Measurements from ENCODE around the gene ZFYVE27. TPM values are rescaled to one million over a fixed set of nuclear protein-coding genes. Genes with fewer than 3 reads are reported as not detected.
"Not testable (repeated sequence)": the region's sequence is repeated elsewhere in the genome, so short reads cannot be mapped to it uniquely, and the experiment has no call there.

Gene ZFYVE27
- 12.5 TPM for polyA plus RNA-seq (2013, experiment 1 of 2)
- 10.3 TPM for polyA plus RNA-seq (2013, experiment 2 of 2)

GRCh38 chr10:97736902-97737769 is at the start of gene ZFYVE27:
Gene ZFYVE27 (plus strand): TSS chr10:97737128. CDS start chr10:97738478, 1,350 bp downstream.
- H3K4me3 ChIP-seq (ENCODE audit: low read length) = peak within 1 kb of the TSS; percentile 77
- peak within 1 kb of the TSS; percentile 82 for H3K27ac ChIP-seq (ENCODE audit: low read depth, low read length)
- H3K9me3 ChIP-seq (ENCODE audit: insufficient read depth, low read depth, low read length) = peaks cover 11% of the 10 kb centered on the region
- peak within 1 kb of the TSS; percentile 75 for H3K9ac ChIP-seq (ENCODE audit: low read depth, low read length)
- H3K27me3 ChIP-seq (ENCODE audit: insufficient read depth, low read length) = peaks cover 25% of the 10 kb centered on the region
- H3K36me3 ChIP-seq (ENCODE audit: insufficient read depth, low read length) = peaks cover 33% of the 10 kb centered on the region
- WGBS = under 1% methylated on average over 72 of the region's 72 CpGs
- peaks cover 4% of the 10 kb centered on the region; the same call in 1 of the 2 replicates for H3K4me1 ChIP-seq (ENCODE audit: insufficient read depth, low read length)

- Histone ChIP-seq H3K36me3 (ENCODE audit: insufficient read depth, low read length) (no peaks in the 10 kb centered on the region), H3K4me3 (ENCODE audit: low read length) (peak overlapping the region; percentile 51), H3K4me1 (ENCODE audit: insufficient read depth, low read length) (peaks cover 9% of the 10 kb centered on the region; the same call in 1 of the 2 replicates), H3K27ac (ENCODE audit: low read depth, low read length) (peak overlapping the region; percentile 80), H3K9me3 (ENCODE audit: insufficient read depth, low read depth, low read length) (no peaks in the 10 kb centered on the region), H3K9ac (ENCODE audit: low read depth, low read length) (peak overlapping the region; percentile 74), H3K27me3 (ENCODE audit: insufficient read depth, low read length) (no peaks in the 10 kb centered on the region)
- 84% methylated on average over 14 of the region's 14 CpGs for WGBS
These were observed 48.8 kb upstream of the ZFYVE27 start for GRCh38 chr10:97687785-97688781.

GRCh38 chr10:97689559-97690020 is 47.3 kb upstream of the ZFYVE27 start:
- Histone ChIP-seq H3K27ac (ENCODE audit: low read depth, low read length) (no peak overlapping the region), H3K9me3 (ENCODE audit: insufficient read depth, low read depth, low read length) (no peaks in the 10 kb centered on the region), H3K9ac (ENCODE audit: low read depth, low read length) (no peak overlapping the region), H3K27me3 (ENCODE audit: insufficient read depth, low read length) (no peaks in the 10 kb centered on the region), H3K4me1 (ENCODE audit: insufficient read depth, low read length) (peaks cover 9% of the 10 kb centered on the region; the same call in 1 of the 2 replicates), H3K36me3 (ENCODE audit: insufficient read depth, low read length) (no peaks in the 10 kb centered on the region), H3K4me3 (ENCODE audit: low read length) (no peak overlapping the region)
- 90% methylated on average over 5 of the region's 5 CpGs for WGBS

- no peaks in the 10 kb centered on the region for H3K9me3 ChIP-seq (ENCODE audit: insufficient read depth, low read depth, low read length)
- peaks cover 9% of the 10 kb centered on the region; the same call in 1 of the 2 replicates for H3K4me1 ChIP-seq (ENCODE audit: insufficient read depth, low read length)
- 97% methylated on average over 3 of the region's 3 CpGs for WGBS
- no peaks in the 10 kb centered on the region for H3K27me3 ChIP-seq (ENCODE audit: insufficient read depth, low read length)
- H3K4me3 ChIP-seq (ENCODE audit: low read length) = no peak overlapping the region
- no peak overlapping the region for H3K27ac ChIP-seq (ENCODE audit: low read depth, low read length)
- no peaks in the 10 kb centered on the region for H3K36me3 ChIP-seq (ENCODE audit: insufficient read depth, low read length)
- H3K9ac ChIP-seq (ENCODE audit: low read depth, low read length) = no peak overlapping the region
These were observed 46.8 kb upstream of the ZFYVE27 start for GRCh38 chr10:97690133-97690532.

DNA sequence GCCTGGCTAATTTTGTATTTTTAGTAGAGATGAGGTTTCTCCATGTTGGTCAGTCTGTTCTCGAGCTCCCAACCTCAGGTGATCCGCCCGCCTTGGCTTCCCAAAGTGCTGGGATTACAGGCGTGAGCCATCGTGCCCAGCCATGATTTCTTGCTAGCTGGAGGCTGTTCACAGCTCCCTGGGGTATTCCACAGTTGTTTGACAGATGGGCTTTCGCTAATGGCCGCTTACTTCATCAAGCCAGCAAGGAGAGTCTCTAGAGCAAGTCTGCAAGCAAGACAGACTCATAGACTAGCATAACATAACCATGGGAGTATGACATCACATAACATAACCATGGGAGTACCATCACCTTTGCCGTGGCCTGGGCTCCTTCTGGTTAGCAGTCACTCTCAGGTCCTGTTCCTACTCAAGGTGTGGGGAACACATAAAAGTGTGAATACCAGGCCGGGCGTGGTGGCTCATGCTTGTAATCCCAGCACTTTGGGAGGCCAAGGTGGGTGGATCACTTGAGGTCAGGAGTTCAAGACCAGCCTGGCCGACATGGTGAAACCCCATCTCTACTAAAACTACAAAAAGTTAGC is 38.8 kb upstream of the ZFYVE27 start:
- H3K4me3 ChIP-seq (ENCODE audit: low read length); H3K9ac ChIP-seq (ENCODE audit: low read depth, low read length); H3K27me3 ChIP-seq (ENCODE audit: insufficient read depth, low read length); H3K36me3 ChIP-seq (ENCODE audit: insufficient read depth, low read length); H3K4me1 ChIP-seq (ENCODE audit: insufficient read depth, low read length); H3K9me3 ChIP-seq (ENCODE audit: insufficient read depth, low read depth, low read length); H3K27ac ChIP-seq (ENCODE audit: low read depth, low read length): not testable (repeated sequence)
- 94% methylated on average over 11 of the region's 11 CpGs for WGBS

DNA sequence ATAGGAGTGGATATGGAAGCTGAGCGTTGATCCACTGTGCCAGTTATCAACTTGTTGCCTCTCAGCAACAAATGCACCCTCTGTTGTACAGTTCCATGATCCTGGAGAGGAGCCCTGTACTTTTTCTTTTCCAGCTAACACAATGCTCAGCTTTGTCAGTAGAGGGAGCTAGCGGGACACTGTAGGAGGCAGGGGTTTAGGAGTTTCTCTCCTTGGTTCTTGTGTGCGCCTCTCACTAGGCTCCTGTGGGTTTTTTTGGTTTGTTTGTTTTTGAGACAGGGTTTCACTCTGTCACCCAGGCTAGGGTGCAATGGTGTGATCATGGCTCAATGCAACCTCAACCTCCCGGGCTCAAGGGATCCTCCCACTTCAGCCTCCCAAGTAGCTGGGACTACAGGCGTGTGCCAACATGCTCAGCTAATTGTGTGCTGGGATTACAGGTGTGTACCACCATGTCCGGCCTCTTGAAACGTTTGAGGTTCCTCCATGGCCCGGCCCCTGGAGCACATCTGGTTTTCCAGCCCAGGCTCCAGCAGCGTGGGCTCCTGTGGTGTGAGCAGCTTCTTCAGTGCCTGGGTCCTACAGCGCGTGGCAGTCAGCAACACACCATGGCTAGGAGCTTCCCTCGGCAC is 35.4 kb upstream of the ZFYVE27 start:
- H3K4me3 ChIP-seq (ENCODE audit: low read length) = no peak overlapping the region
- no peaks in the 10 kb centered on the region for H3K4me1 ChIP-seq (ENCODE audit: insufficient read depth, low read length)
- H3K9me3 ChIP-seq (ENCODE audit: insufficient read depth, low read depth, low read length) = no peaks in the 10 kb centered on the region
- WGBS = 62% methylated on average over 12 of the region's 12 CpGs
- H3K9ac ChIP-seq (ENCODE audit: low read depth, low read length) = no peak overlapping the region
- no peak overlapping the region for H3K27ac ChIP-seq (ENCODE audit: low read depth, low read length)
- no peaks in the 10 kb centered on the region for H3K36me3 ChIP-seq (ENCODE audit: insufficient read depth, low read length)
- no peaks in the 10 kb centered on the region for H3K27me3 ChIP-seq (ENCODE audit: insufficient read depth, low read length)

DNA sequence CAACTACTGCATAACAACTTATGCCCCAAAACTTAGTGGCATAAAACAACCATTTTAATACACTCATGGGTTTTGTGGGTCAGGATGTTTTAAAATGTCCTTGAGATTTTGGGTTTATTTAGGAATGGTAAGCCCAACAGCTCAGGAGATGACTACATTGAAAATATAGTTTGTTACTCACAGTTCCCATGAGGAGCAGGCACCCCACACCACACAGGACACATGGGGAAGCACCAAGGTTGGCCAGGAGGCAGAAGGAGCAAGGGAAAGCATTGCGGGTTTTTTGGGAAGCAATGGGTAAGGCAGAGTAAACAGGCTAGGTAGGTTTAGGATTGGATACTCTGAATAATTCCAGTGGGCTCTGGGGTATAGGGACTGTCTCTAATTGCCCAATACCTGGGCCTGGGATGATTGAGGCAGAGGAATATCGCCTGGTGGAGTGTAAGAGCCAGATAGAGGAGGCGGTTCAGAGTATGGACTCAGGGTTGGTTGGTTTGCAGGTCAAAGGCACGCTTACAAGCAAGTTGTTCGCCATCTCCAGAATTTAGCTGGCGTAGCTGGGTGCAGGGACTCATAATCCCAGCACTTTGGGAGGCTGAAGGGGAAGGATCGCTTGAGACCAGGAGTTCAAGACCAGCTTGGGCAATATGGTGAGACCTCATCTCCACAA is 33.4 kb upstream of the ZFYVE27 start:
- no peaks in the 10 kb centered on the region for H3K4me1 ChIP-seq (ENCODE audit: insufficient read depth, low read length)
- WGBS = 85% methylated on average over 7 of the region's 7 CpGs
- H3K27ac ChIP-seq (ENCODE audit: low read depth, low read length) = no peak overlapping the region
- H3K4me3 ChIP-seq (ENCODE audit: low read length) = no peak overlapping the region
- H3K27me3 ChIP-seq (ENCODE audit: insufficient read depth, low read length) = no peaks in the 10 kb centered on the region
- no peak overlapping the region for H3K9ac ChIP-seq (ENCODE audit: low read depth, low read length)
- no peaks in the 10 kb centered on the region for H3K36me3 ChIP-seq (ENCODE audit: insufficient read depth, low read length)
- no peaks in the 10 kb centered on the region for H3K9me3 ChIP-seq (ENCODE audit: insufficient read depth, low read depth, low read length)

GRCh38 chr10:97704341-97704740 is 32.6 kb upstream of the ZFYVE27 start:
- Histone ChIP-seq H3K27me3 (ENCODE audit: insufficient read depth, low read length) (no peaks in the 10 kb centered on the region), H3K9me3 (ENCODE audit: insufficient read depth, low read depth, low read length) (no peaks in the 10 kb centered on the region), H3K4me1 (ENCODE audit: insufficient read depth, low read length) (no peaks in the 10 kb centered on the region), H3K27ac (ENCODE audit: low read depth, low read length) (no peak overlapping the region), H3K4me3 (ENCODE audit: low read length) (no peak overlapping the region), H3K9ac (ENCODE audit: low read depth, low read length) (no peak overlapping the region), H3K36me3 (ENCODE audit: insufficient read depth, low read length) (no peaks in the 10 kb centered on the region)
- 65% methylated on average over 1 of the region's 1 CpG for WGBS

GRCh38 chr10:97705006-97705670 is 31.8 kb upstream of the ZFYVE27 start:
- 90% methylated on average over 3 of the region's 3 CpGs for WGBS
- H3K9ac ChIP-seq (ENCODE audit: low read depth, low read length) = no peak overlapping the region
- no peak overlapping the region for H3K27ac ChIP-seq (ENCODE audit: low read depth, low read length)
- no peaks in the 10 kb centered on the region for H3K4me1 ChIP-seq (ENCODE audit: insufficient read depth, low read length)
- no peaks in the 10 kb centered on the region for H3K36me3 ChIP-seq (ENCODE audit: insufficient read depth, low read length)
- H3K9me3 ChIP-seq (ENCODE audit: insufficient read depth, low read depth, low read length) = no peaks in the 10 kb centered on the region
- no peaks in the 10 kb centered on the region for H3K27me3 ChIP-seq (ENCODE audit: insufficient read depth, low read length)
- H3K4me3 ChIP-seq (ENCODE audit: low read length) = no peak overlapping the region
